AG04450 (cell line): Measurements from ENCODE around the gene TNFRSF6B. TPM values are rescaled to one million over a fixed set of nuclear protein-coding genes. Genes with fewer than 3 reads are reported as not detected.

Experiments
- CTCF ChIA-PET: fragments of 300-600, 350-600 bp; formaldehyde crosslinking; extraction: SDS; loops from one replicate; lab custom pipeline; 2022; ENCODE audit warnings: antibody characterized with exemption, inconsistent platforms; lab: Charles Lee
- POLR2A ChIA-PET: fragments of 350-600 bp; formaldehyde crosslinking; extraction: SDS; loops from one replicate; lab custom pipeline; 2021; ENCODE audit warnings: antibody characterized with exemption, inconsistent platforms; lab: Yijun Ruan, JAX
- DNase-seq: peaks from one replicate; pipeline ENCODE4 v3.0.0-alpha.2; 2011; ENCODE audit warnings: low read depth, low spot score
- H3K27ac ChIP-seq: one replicate; pipeline ENCODE4 v1.5.1; 2012; ENCODE audit warnings: low read depth, low read length, control low read depth
- H3K27me3 ChIP-seq: one replicate; pipeline ENCODE4 v1.6.0; 2012; ENCODE audit warnings: low read length; ENCODE audit not compliant: control insufficient read depth, insufficient read depth
- H3K4me3 ChIP-seq: 2 replicates; pipeline ENCODE4 v1.5.1; 2011; ENCODE audit warnings: mild to moderate bottlenecking, low read depth, low read length, control low read depth
- H3K9me3 ChIP-seq: 2 replicates; pipeline ENCODE4 v1.5.1; 2012; ENCODE audit warnings: low read length; ENCODE audit not compliant: control insufficient read depth, insufficient read depth
- CTCF ChIP-seq: IDR thresholded peaks from 2 replicates; pipeline ENCODE4 v1.5.1; 2011; ENCODE audit warnings: low read depth, low read length, control low read depth, inconsistent platforms
- polyA plus RNA-seq: library from polyadenylated mRNA; depleted of rRNA; stranded (reverse); fragments of >200 nt; gene quantifications from 2 replicates; pipeline ENCODE4 v1.2.3, GENCODE V29; 2011

Gene TNFRSF6B
- polyA plus RNA-seq, 1 experiment: 2.5 TPM

GRCh38 chr20:63731410-63731809 lies 35.0 kb downstream of the TNFRSF6B start:
- ChIA-PET CTCF (no interaction called here), POLR2A (no interaction called here)
- no peaks in the 10 kb centered on the region for H3K27me3 ChIP-seq
- no peak overlapping the region for H3K4me3 ChIP-seq
- no peaks in the 10 kb centered on the region; the same call in 1 of the 2 replicates for H3K9me3 ChIP-seq
- no peak for DNase-seq
- no peak overlapping the region for H3K27ac ChIP-seq
- TF ChIP-seq CTCF: no peak

- ChIA-PET CTCF (no interaction called here), POLR2A (no interaction called here)
- H3K27ac ChIP-seq: no peak overlapping the region
- H3K9me3 ChIP-seq: no peaks in the 10 kb centered on the region; the same call in 1 of the 2 replicates
- no peak overlapping the region for H3K4me3 ChIP-seq
- no peak for TF ChIP-seq CTCF
- DNase-seq: no peak
- H3K27me3 ChIP-seq: no peaks in the 10 kb centered on the region
These were observed 36.0 kb downstream of the TNFRSF6B start for GRCh38 chr20:63732118-63733095.

DNA sequence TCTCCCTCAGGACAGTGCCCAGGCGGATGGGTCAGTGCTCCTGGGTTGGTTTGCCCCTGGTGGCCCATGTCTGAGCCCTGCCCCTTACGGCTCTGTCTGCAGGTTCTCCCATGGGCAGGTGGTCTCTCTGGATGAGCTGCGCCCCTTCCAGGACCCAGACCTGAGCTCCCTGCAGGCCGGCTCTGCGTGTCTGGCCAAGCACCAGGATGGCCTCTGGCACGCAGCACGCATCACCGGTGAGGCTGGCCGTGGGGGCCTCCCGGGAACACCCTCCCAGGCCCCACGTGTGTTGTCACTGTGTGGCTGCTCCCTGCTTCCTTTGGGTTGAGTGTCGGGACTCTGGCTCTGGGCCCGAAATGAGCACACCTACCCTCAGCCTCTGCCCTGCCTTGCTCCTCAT lies 36.7 kb downstream of the TNFRSF6B start:
- H3K9me3 ChIP-seq: no peaks in the 10 kb centered on the region; the same call in 1 of the 2 replicates
- no peaks in the 10 kb centered on the region for H3K27me3 ChIP-seq
- DNase-seq: no peak
- ChIA-PET CTCF (no interaction called here), POLR2A (no interaction called here)
- no peak for TF ChIP-seq CTCF
- H3K4me3 ChIP-seq: no peak overlapping the region
- H3K27ac ChIP-seq: no peak overlapping the region

GRCh38 chr20:63733579-63734081 lies 37.2 kb downstream of the TNFRSF6B start:
- Histone ChIP-seq H3K27me3 (no peaks in the 10 kb centered on the region), H3K9me3 (no peaks in the 10 kb centered on the region; the same call in 1 of the 2 replicates), H3K4me3 (no peak overlapping the region), H3K27ac (peak overlapping the region; percentile 21)
- TF ChIP-seq CTCF: no peak
- no peak for DNase-seq
- ChIA-PET POLR2A (no interaction called here), CTCF (no interaction called here)
